GM20000 (cell line): Measurements from ENCODE around the gene TVP23C.

Experiments used
- DNase-seq: peaks from one replicate; pipeline ENCODE4 v3.0.0; 2012; ENCODE audit warnings: low spot score
- CTCF ChIP-seq: IDR thresholded peaks from 2 replicates; pipeline ENCODE4 v1.5.1; 2012; ENCODE audit warnings: mild to moderate bottlenecking, control low read depth; ENCODE audit errors: extremely low read depth, missing control alignments

Gene TVP23C

DNA sequence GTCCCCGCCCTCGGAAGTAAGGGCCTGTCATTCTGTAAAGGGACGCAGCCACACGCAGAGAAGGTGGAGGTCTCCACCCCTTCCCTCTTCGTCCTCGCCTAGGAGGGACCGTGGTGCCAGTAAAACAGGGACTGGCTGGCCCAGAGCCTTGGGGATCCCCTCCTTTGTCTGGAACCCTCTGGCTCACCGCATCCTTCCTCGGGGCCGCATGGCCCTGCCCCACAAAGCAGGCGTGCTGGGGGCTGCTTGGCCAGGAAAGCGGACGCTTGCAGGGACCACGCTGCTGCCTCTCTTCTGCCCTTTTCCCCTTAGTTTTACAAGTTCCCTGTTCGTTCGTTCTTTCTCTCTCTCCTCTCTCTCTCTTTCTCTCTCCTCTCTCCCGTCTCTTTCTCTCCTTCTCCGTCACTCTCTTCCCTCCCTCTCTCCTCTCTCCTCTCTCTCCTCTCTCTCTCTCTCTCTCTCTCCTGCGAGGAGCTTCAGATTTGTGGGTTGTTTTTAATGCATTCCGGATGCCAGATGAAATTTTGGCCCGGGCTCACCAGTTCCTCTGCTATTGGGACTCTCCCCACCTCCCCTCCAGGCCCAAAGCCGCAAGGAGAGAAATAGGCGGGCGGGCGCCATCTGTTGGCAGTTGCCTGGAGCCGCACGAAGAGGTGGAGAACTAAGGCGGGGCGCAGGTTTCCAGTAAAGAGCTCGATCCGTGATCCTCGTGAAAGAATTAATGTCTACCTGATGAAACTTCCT is 60.7 kb downstream of the TVP23C start:
- DNase-seq, result peak; percentile 87
- TF ChIP-seq CTCF, result peak; percentile 81

DNA sequence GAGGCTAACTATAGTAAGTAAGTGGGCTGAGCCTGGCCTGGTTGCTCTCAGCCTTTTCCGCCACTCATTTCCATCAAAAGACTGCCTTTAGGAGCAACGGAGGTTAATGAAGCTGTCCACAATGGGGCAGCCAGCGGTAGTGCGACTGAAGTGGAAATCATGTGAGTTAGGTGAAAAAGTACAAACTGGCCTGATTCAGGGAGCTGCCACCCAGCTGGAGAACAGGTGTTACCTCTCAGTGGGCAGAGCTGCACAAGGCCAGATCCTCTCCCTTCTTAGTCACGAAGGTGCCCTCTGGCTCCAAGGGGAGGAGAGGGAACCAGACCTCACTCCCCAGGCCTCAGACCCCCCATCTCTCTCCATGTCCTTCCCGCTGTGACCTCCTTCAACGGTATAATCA is 61.5 kb downstream of the TVP23C start:
- DNase-seq, result no peak
- no peak for TF ChIP-seq CTCF

DNA sequence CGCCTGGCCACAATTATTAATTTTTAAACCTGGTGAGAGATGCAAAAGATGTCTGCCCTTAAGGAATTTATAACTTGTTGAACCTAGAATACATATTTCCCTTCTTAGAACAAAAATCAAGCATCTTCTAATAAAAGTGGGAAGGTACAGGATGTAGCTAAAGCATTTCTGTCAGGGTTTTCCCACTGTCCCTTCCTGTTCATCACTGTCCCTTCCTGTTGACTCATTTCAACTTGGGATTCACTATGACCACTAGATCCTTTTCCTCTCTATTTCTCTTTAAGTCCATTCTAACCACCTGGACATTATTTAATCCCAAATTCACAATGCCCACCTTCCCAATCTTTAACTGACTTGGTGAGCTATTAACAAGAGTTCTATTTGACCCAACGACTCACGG is 62.0 kb downstream of the TVP23C start:
- DNase-seq, result no peak
- no peak for TF ChIP-seq CTCF

- no peak for DNase-seq
- no peak for TF ChIP-seq CTCF
Measured at GRCh38 chr17:15498107-15498506, 65.2 kb downstream of the TVP23C start.

GRCh38 chr17:15496735-15497670 is 66.3 kb downstream of the TVP23C start:
- TF ChIP-seq CTCF, result no peak
- DNase-seq, result no peak

GRCh38 chr17:15494821-15495220 is 68.5 kb downstream of the TVP23C start:
- TF ChIP-seq CTCF, result no peak
- DNase-seq, result no peak

DNA sequence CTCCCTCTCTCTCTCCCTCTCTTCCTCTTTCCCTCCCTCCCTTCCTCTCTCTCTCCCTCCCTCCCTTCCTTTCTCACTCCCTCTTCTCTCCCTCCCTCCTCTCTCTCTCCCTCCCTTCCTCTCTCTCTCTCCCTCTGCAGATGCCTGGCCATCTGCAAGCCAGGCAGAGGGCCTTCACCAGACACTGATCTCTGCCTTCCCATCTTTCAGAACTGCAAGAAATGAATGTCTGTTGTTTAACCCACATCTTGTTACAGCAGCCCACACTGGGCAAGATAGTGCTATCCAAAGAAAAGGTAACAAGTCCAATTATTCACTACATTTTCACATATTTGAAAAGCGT is 69.6 kb downstream of the TVP23C start:
- no peak for DNase-seq
- TF ChIP-seq CTCF, result no peak
